IMR-90 (cell line): Measurements from ENCODE around the gene MYO9A. TPM values are rescaled to one million over a fixed set of nuclear protein-coding genes. Genes with fewer than 3 reads are reported as not detected.

Source experiments
- ATAC-seq: fragments of 200-7000 bp; cut with Tn5 transposase; 2 replicates; pipeline ENCODE4 v1.9.1; 2020; ENCODE audit warnings: low read depth, mild to moderate bottlenecking, moderate library complexity
- BruUV-seq: library from RNA; stranded (reverse); fragments of 400-500 nt; replicated peaks from 2 replicates; lab custom pipeline; 2021; lab: Mats Ljungman, UMichigan
- CTCF ChIA-PET: fragments of 300-600 bp; formaldehyde crosslinking; extraction: SDS; loops from one replicate; lab custom pipeline; 2021; ENCODE audit warnings: antibody characterized with exemption; lab: Yijun Ruan, JAX
- POLR2A ChIA-PET: fragments of 300-600 bp; sonication (Branson Sonifier 250); formaldehyde crosslinking; loops from one replicate; lab custom pipeline; 2022; ENCODE audit warnings: antibody characterized with exemption; ENCODE audit not compliant: unreplicated experiment; lab: Charles Lee
- DNase-seq: peaks from one replicate; pipeline ENCODE4 v3.0.0; 2013
- H2AFZ ChIP-seq: replicated peaks from 2 replicates; pipeline ENCODE3; 2013; ENCODE audit warnings: low read length, mild to moderate bottlenecking; ENCODE audit not compliant: poor library complexity
- H2AK5ac ChIP-seq: 2 replicates; pipeline ENCODE4 v1.6.1; 2013; ENCODE audit warnings: low read depth, low read length, inconsistent platforms
- H2AK9ac ChIP-seq: replicated peaks from 2 replicates; pipeline ENCODE3; 2013; ENCODE audit warnings: mild to moderate bottlenecking, low read depth, low read length, moderate library complexity; ENCODE audit not compliant: poor library complexity
- H2BK120ac ChIP-seq: 2 replicates; pipeline ENCODE4 v1.6.1; 2013; ENCODE audit warnings: low read depth, low read length, inconsistent platforms
- H2BK15ac ChIP-seq: 3 replicates; pipeline ENCODE4 v1.6.1; 2013; ENCODE audit warnings: low read depth, low read length, inconsistent platforms
- H2BK20ac ChIP-seq: 2 replicates; pipeline ENCODE4 v1.6.1; 2013; ENCODE audit warnings: low read depth, mild to moderate bottlenecking, inconsistent platforms, low read length, moderate library complexity
- H2BK5ac ChIP-seq: 2 replicates; pipeline ENCODE4 v1.6.1; 2013; ENCODE audit warnings: mild to moderate bottlenecking, low read depth, low read length, inconsistent platforms; ENCODE audit not compliant: poor library complexity, severe bottlenecking
- H3K14ac ChIP-seq: replicated peaks from 2 replicates; pipeline ENCODE4 v1.6.1; 2013; ENCODE audit warnings: low read depth, low read length, inconsistent platforms
- H3K18ac ChIP-seq: 2 replicates; pipeline ENCODE4 v1.6.1; 2013; ENCODE audit warnings: low read depth, low read length, control low read depth
- H3K23ac ChIP-seq: 2 replicates; pipeline ENCODE4 v1.6.1; 2013; ENCODE audit warnings: low read depth, low read length, inconsistent platforms
- H3K27ac ChIP-seq: 2 replicates; pipeline ENCODE4 v1.5.1; 2013; ENCODE audit warnings: mild to moderate bottlenecking, control low read depth, low read length; ENCODE audit not compliant: insufficient read depth
- H3K27me3 ChIP-seq: 2 replicates; pipeline ENCODE4 v1.6.1; 2013; ENCODE audit warnings: low read length; ENCODE audit not compliant: control insufficient read depth, insufficient read depth
- H3K36me3 ChIP-seq: 2 replicates; pipeline ENCODE4 v1.6.1; 2013; ENCODE audit warnings: low read length, mixed read lengths; ENCODE audit not compliant: control insufficient read depth, insufficient read depth
- H3K4ac ChIP-seq: 2 replicates; pipeline ENCODE4 v1.6.1; 2013; ENCODE audit warnings: low read depth, low read length, inconsistent platforms
- H3K4me1 ChIP-seq: 2 replicates; pipeline ENCODE4 v1.6.1; 2013; ENCODE audit warnings: low read length, mixed read lengths; ENCODE audit not compliant: control insufficient read depth, insufficient read depth
- H3K4me2 ChIP-seq: 2 replicates; pipeline ENCODE4 v1.6.1; 2013; ENCODE audit warnings: low read depth, mild to moderate bottlenecking, control low read depth, low read length, moderate library complexity
- H3K4me3 ChIP-seq: 2 replicates; pipeline ENCODE4 v1.5.1; 2013; ENCODE audit warnings: low read depth, mild to moderate bottlenecking, control low read depth, low read length, moderate library complexity; ENCODE audit not compliant: insufficient read depth
- H3K56ac ChIP-seq: 2 replicates; pipeline ENCODE4 v1.6.1; 2013; ENCODE audit warnings: low read length, inconsistent platforms; ENCODE audit not compliant: insufficient read depth; ENCODE audit errors: extremely low read depth
- H3K79me1 ChIP-seq, 2 experiments: 2 replicates each; pipeline ENCODE4 v1.6.1; 2013; ENCODE audit warnings: low read length in 2 of 2, inconsistent platforms in 1 of 2, low read depth in 1 of 2
- H3K9ac ChIP-seq: 2 replicates; pipeline ENCODE4 v1.6.1; 2013; ENCODE audit warnings: low read depth, low read length, control low read depth
- H3K9me1 ChIP-seq: 2 replicates; pipeline ENCODE4 v1.6.1; 2013; ENCODE audit warnings: low read length, inconsistent platforms; ENCODE audit not compliant: insufficient read depth
- H3K9me3 ChIP-seq: 2 replicates; pipeline ENCODE4 v1.6.1; 2013; ENCODE audit warnings: low read length; ENCODE audit not compliant: control insufficient read depth, insufficient read depth
- H4K20me1 ChIP-seq: 2 replicates; pipeline ENCODE4 v1.6.1; 2013; ENCODE audit warnings: low read length, inconsistent platforms; ENCODE audit not compliant: insufficient read depth
- H4K5ac ChIP-seq: 2 replicates; pipeline ENCODE4 v1.6.1; 2013; ENCODE audit warnings: mild to moderate bottlenecking, low read depth, low read length, control low read depth
- H4K8ac ChIP-seq, 2 experiments: 2 replicates each; pipeline ENCODE4 v1.6.1; 2013; ENCODE audit warnings: low read depth in 2 of 2, low read length in 2 of 2, control low read depth in 1 of 2, inconsistent platforms in 1 of 2
- H4K91ac ChIP-seq: 2 replicates; pipeline ENCODE4 v1.6.1; 2013; ENCODE audit warnings: low read depth, low read length, inconsistent platforms; ENCODE audit not compliant: insufficient read depth
- CEBPB ChIP-seq: IDR thresholded peaks from 2 replicates; pipeline ENCODE4 v1.6.1; 2012; ENCODE audit warnings: low read depth, low read length, improper control_type of control experiment
- CHD1 ChIP-seq: IDR thresholded peaks from 2 replicates; pipeline ENCODE4 v1.6.1; 2012; ENCODE audit warnings: low read depth, low read length, improper control_type of control experiment
- MXI1 ChIP-seq: IDR thresholded peaks from 2 replicates; pipeline ENCODE4 v1.6.1; 2012; ENCODE audit warnings: low read depth, mild to moderate bottlenecking, low read length, moderate library complexity, borderline replicate concordance
- POLR2A ChIP-seq: IDR thresholded peaks from 2 replicates; pipeline ENCODE4 v1.6.1; 2012; ENCODE audit warnings: mild to moderate bottlenecking, low read depth, low read length
- RCOR1 ChIP-seq: IDR thresholded peaks from 2 replicates; pipeline ENCODE4 v1.6.1; 2012; ENCODE audit warnings: mild to moderate bottlenecking, low read length, improper control_type of control experiment; ENCODE audit not compliant: insufficient replicate concordance
- USF2 ChIP-seq: fragments of 150-350 bp; IDR thresholded peaks from 2 replicates; pipeline ENCODE4 v1.6.1; 2017; ENCODE audit warnings: mild to moderate bottlenecking, antibody characterized with exemption, low read length, low read depth
- WGBS, 2 experiments: methylation state at CpG; one replicate each; pipeline versions ENCODE4 v1.1.5 to v1.1.7; 2013; ENCODE audit warnings: missing lambda C conversion rate in 2 of 2; ENCODE audit not compliant: insufficient read length in 1 of 2; ENCODE audit errors: extremely low coverage in 2 of 2; 5-methylcytosine and 5-hydroxymethylcytosine counted together
- dilution Hi-C: fragments of 300-500 bp; cut with HindIII; formaldehyde crosslinking; loops from one replicate; pipeline ENCODE4 v1.14.3; 2018; ENCODE audit warnings: low sequenced_read_pairs; ENCODE audit not compliant: unreplicated experiment
- in situ Hi-C: fragments of 300-500 bp; cut with MboI; formaldehyde crosslinking; loops from 3 replicates; pipeline ENCODE4 v1.14.3; 2019; ENCODE audit warnings: low sequenced_read_pairs, inconsistent platforms, mixed read lengths
- intact Hi-C: fragments of 100-400 bp; cut with micrococcal nuclease; formaldehyde crosslinking; loops from 2 replicates; pipeline ENCODE4 v1.10.0; 2022
- polyA plus RNA-seq, 3 experiments: library from polyadenylated mRNA; depleted of rRNA; stranded (reverse); fragments of >200 nt; gene quantifications; 2 replicates each; pipeline ENCODE4 v1.2.3, GENCODE V29; 2012; ENCODE audit warnings: low replicate concordance in 1 of 3
- total RNA-seq: library from RNA; depleted of rRNA; stranded (reverse); fragments of >200 nt; gene quantifications from 2 replicates; pipeline ENCODE4 v1.2.3, GENCODE V29; 2012
- TF ChIP-seq, protein P1 (sequence below): fragments of 150-350 bp; IDR thresholded peaks from 2 replicates; pipeline ENCODE4 v1.6.1; 2016; ENCODE audit warnings: low read depth, mild to moderate bottlenecking, low read length, moderate library complexity, borderline replicate concordance

MYO9A gene
- total and polyA plus RNA-seq, 2 of the 4 experiments (the other 2 are of a cell fraction) = 6.0 to 49.5 TPM

- H4K8ac ChIP-seq = no peak overlapping the region
- H2AK9ac ChIP-seq = no peak overlapping the region
- H2AFZ ChIP-seq = no peak overlapping the region
- no peaks in the 10 kb centered on the region for H4K20me1 ChIP-seq
- H3K27me3 ChIP-seq = no peaks in the 10 kb centered on the region
- no peak overlapping the region for H3K18ac ChIP-seq
- dilution Hi-C loops = no loop called here
- H3K23ac ChIP-seq = no peak overlapping the region
- intact Hi-C loops = no loop called here
- H3K79me1 ChIP-seq = peaks cover 0 to 4% of the 10 kb centered on the region in 2 experiments; a peak in 3 of 4 replicates
- no peak overlapping the region for H4K91ac ChIP-seq
- no peak overlapping the region for H3K9ac ChIP-seq
- ATAC-seq = no peak
- BruUV-seq = no TSS peak
- H3K9me3 ChIP-seq = no peaks in the 10 kb centered on the region
- no peak overlapping the region for H4K5ac ChIP-seq
- DNase-seq = no peak
- H3K36me3 ChIP-seq = peaks cover 5% of the 10 kb centered on the region
- no peak overlapping the region for H2BK15ac ChIP-seq
- ChIA-PET POLR2A (no interaction called here), CTCF (no interaction called here)
- H3K9me1 ChIP-seq = 0 out of 2 replicates have a peak, but pooled peaks cover 4% of the 10 kb centered on the region
- H2BK20ac ChIP-seq = no peak overlapping the region
- H3K4ac ChIP-seq = no peak overlapping the region
- no peak overlapping the region for H3K4me3 ChIP-seq
- no peaks in the 10 kb centered on the region for H3K4me1 ChIP-seq
- WGBS, 2 experiments = no CpG with 5 or more reads among the region's 2 CpGs
- H3K56ac ChIP-seq = no peak overlapping the region
- no peak overlapping the region for H2BK120ac ChIP-seq
- H2BK5ac ChIP-seq = no peak overlapping the region
- no peak overlapping the region for H2AK5ac ChIP-seq
- no peak overlapping the region for H3K4me2 ChIP-seq
- TF ChIP-seq RCOR1 = no peak
- TF ChIP-seq USF2 = no peak
- no peak for TF ChIP-seq POLR2A
- TF ChIP-seq, protein P1, sequence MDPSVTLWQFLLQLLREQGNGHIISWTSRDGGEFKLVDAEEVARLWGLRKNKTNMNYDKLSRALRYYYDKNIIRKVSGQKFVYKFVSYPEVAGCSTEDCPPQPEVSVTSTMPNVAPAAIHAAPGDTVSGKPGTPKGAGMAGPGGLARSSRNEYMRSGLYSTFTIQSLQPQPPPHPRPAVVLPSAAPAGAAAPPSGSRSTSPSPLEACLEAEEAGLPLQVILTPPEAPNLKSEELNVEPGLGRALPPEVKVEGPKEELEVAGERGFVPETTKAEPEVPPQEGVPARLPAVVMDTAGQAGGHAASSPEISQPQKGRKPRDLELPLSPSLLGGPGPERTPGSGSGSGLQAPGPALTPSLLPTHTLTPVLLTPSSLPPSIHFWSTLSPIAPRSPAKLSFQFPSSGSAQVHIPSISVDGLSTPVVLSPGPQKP = no peak
- no peak for TF ChIP-seq CHD1
- TF ChIP-seq CEBPB = no peak
- TF ChIP-seq MXI1 = no peak
- in situ Hi-C loops = no loop called here
- no peak overlapping the region for H3K27ac ChIP-seq
- no peak overlapping the region for H3K14ac ChIP-seq
These were observed 104.2 kb downstream of the MYO9A start for GRCh38 chr15:72013703-72014102.
